ENCODE results near the gene SLC27A5. TPM values are rescaled to one million over a fixed set of nuclear protein-coding genes. Genes with fewer than 3 reads are reported as not detected.

The SLC27A5 gene
- total and polyA plus RNA-seq, 2 of the 13 experiments (the other 11 are each of a cell fraction or from before 2014, with no cell fraction given), result 30.3 to 40.2 TPM

GRCh38 chr19:58558623-58559274, 47.0 kb upstream of the SLC27A5 start (continued):
- TF ChIP-seq KLF11 (CRISPR knock-in tag; IDR thresholded peaks at IDR 0.05), result 0 out of 2 replicates have a peak, but pooled peaks have one; percentile 21
- no peak for TF ChIP-seq ZNF570 (CRISPR knock-in tag; IDR thresholded peaks at IDR 0.05; ENCODE audit: borderline replicate concordance)
- TF ChIP-seq NAIF1 (CRISPR knock-in tag; IDR thresholded peaks at IDR 0.05; ENCODE audit: borderline replicate concordance), result peak; percentile 20; the same call in 1 of the 2 replicates
- no peak for TF ChIP-seq MAFG (CRISPR knock-in tag; IDR thresholded peaks at IDR 0.05)
- no peak; the same call in 1 of the 2 replicates for TF ChIP-seq ZNF546 (CRISPR knock-in tag; conservative IDR thresholded peaks at IDR 0.05)
- no peak for TF ChIP-seq SETDB1 (CRISPR knock-in tag; IDR thresholded peaks at IDR 0.05; ENCODE audit: borderline replicate concordance)
- TF ChIP-seq ZNF30 (CRISPR knock-in tag; IDR thresholded peaks at IDR 0.05), result no peak
- TF ChIP-seq, protein P1, sequence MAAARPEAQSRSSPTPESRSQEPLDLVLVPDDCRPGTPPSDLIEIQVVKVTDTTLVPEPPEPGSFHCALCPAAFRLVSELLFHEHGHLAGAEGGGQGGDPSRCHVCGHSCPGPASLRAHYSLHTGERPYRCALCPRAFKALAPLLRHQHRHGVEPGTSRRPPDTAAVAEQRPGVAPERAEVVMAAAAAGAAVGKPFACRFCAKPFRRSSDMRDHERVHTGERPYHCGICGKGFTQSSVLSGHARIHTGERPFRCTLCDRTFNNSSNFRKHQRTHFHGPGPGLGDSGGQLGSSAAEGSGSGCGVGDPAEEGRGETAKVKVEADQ (CRISPR knock-in tag; IDR thresholded peaks at IDR 0.05; ENCODE audit: borderline replicate concordance), result peak; percentile 18; the same call in 1 of the 2 replicates
- no peak for TF ChIP-seq RFXANK (CRISPR knock-in tag; IDR thresholded peaks at IDR 0.05)
- no peak for TF ChIP-seq ZNF3 (CRISPR knock-in tag; IDR thresholded peaks at IDR 0.05)
- TF ChIP-seq, protein P2, sequence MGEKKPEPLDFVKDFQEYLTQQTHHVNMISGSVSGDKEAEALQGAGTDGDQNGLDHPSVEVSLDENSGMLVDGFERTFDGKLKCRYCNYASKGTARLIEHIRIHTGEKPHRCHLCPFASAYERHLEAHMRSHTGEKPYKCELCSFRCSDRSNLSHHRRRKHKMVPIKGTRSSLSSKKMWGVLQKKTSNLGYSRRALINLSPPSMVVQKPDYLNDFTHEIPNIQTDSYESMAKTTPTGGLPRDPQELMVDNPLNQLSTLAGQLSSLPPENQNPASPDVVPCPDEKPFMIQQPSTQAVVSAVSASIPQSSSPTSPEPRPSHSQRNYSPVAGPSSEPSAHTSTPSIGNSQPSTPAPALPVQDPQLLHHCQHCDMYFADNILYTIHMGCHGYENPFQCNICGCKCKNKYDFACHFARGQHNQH (CRISPR knock-in tag; IDR thresholded peaks at IDR 0.05), result peak; percentile 19; the same call in 1 of the 2 replicates
- peak; percentile 91 for TF ChIP-seq GABPB1 (CRISPR knock-in tag; IDR thresholded peaks at IDR 0.05)
- peak; percentile 85 for TF ChIP-seq GABPA (IDR thresholded peaks at IDR 0.05; ENCODE audit: low read depth, low read length)
- TF ChIP-seq GABPA (CRISPR knock-in tag; IDR thresholded peaks at IDR 0.05; ENCODE audit: low read depth), result peak; percentile 92
- no peak; the same call in 1 of the 2 replicates for TF ChIP-seq ZNF510 (CRISPR knock-in tag; IDR thresholded peaks at IDR 0.05; ENCODE audit: low read depth)
- TF ChIP-seq KLF12 (CRISPR knock-in tag; IDR thresholded peaks at IDR 0.05; ENCODE audit: borderline replicate concordance), result peak; percentile 57; the same call in 1 of the 2 replicates
- TF ChIP-seq, protein P3, sequence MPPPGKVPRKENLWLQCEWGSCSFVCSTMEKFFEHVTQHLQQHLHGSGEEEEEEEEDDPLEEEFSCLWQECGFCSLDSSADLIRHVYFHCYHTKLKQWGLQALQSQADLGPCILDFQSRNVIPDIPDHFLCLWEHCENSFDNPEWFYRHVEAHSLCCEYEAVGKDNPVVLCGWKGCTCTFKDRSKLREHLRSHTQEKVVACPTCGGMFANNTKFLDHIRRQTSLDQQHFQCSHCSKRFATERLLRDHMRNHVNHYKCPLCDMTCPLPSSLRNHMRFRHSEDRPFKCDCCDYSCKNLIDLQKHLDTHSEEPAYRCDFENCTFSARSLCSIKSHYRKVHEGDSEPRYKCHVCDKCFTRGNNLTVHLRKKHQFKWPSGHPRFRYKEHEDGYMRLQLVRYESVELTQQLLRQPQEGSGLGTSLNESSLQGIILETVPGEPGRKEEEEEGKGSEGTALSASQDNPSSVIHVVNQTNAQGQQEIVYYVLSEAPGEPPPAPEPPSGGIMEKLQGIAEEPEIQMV (CRISPR knock-in tag; IDR thresholded peaks at IDR 0.05; ENCODE audit: low read depth), result peak; percentile 64
- peak in 1 of 2 experiments; percentile 75; a peak in 1 of 4 replicates for TF ChIP-seq POLR2A (IDR thresholded peaks at IDR 0.05; ENCODE audit: insufficient read depth in 1 of 2, low read depth in 2 of 2, low read length in 2 of 2)
- peak; percentile 32; the same call in 1 of the 2 replicates for TF ChIP-seq SOX5 (CRISPR knock-in tag; IDR thresholded peaks at IDR 0.05; ENCODE audit: borderline replicate concordance)
- TF ChIP-seq SOX6 (IDR thresholded peaks at IDR 0.05), result no peak
- TF ChIP-seq SOX6 (CRISPR knock-in tag; IDR thresholded peaks at IDR 0.05), result peak; percentile 38; the same call in 1 of the 2 replicates
- peak; percentile 98 for TF ChIP-seq HOXA3 (CRISPR knock-in tag; IDR thresholded peaks at IDR 0.05)
- no peak for TF ChIP-seq ASH2L (IDR thresholded peaks at IDR 0.05; ENCODE audit: insufficient read length, low read depth, low read length)
- TF ChIP-seq GMEB2 (CRISPR knock-in tag; IDR thresholded peaks at IDR 0.05; ENCODE audit: low read depth), result no peak
- no peak for TF ChIP-seq RBM22 (optimal IDR thresholded peaks at IDR 0.05; ENCODE audit: low read length)
- no peak for TF ChIP-seq PBX3 (CRISPR knock-in tag; IDR thresholded peaks at IDR 0.05; ENCODE audit: borderline replicate concordance)

Measured in HepG2 (cell line).